LoVo (cell line): ENCODE measurements around the gene SANBR.
"Not testable (repeated sequence)": the region's sequence is repeated elsewhere in the genome, so short reads cannot be mapped to it uniquely, and the experiment has no call there.

Source experiments
- DNase-seq: peaks from one replicate; pipeline ENCODE4 v3.0.0-alpha.2; 2016; ENCODE audit warnings: low spot score

The SANBR gene

DNA sequence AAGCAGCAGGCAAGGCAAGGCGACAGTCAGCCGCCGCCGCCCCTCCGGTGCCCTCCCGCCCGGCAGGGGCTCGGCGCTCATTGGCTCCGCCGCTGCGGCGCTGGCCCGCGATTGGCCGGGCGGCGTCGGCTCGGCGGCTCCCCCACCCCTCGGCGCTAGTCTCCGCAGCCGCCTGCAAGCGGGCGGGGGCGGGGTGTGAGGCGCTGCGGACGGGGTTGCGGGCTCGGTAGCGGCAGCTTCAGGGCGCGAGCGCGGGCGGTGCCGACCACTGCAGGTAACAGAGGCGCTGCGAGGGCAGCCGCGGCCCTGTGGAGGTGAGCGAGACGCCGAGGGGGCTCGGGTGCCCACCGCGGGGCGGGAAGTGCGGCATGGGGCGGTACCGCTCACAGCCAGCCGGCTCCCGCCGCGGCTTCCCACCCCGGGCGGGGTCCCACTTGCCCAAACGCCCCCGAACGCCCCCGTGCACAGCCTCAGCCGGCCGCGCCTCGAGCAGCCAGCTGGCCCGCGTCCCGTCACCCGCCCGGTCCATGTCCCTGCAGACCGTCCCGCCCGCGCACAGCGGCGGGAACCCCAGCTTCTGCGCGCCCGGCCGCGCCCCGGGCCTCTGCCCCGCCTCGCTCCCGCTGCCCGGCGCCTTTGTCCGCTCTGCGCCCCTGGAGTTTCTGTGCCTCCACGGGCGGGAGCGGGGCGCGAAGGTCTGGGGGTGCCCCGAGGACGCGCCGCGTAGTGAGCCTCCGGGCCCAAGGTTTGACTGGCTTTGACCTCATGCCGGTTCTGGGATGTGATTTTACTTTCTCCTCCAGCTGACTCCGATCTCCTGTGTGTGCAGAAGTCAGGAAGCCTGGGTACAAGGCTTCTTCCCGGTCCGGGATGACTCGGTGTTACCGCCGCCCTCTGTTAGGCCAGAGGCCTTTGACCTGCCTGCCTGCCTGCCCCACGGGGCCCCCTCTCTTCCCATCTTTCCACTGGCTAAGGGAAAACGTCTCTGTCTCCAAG, at the start of gene SANBR:
SANBR (plus strand) TSS at position 158 of the 996 bp plus-strand sequence. CDS start 4,480 bp downstream, outside the sequence.
- peak; percentile 92 for DNase-seq

DNA sequence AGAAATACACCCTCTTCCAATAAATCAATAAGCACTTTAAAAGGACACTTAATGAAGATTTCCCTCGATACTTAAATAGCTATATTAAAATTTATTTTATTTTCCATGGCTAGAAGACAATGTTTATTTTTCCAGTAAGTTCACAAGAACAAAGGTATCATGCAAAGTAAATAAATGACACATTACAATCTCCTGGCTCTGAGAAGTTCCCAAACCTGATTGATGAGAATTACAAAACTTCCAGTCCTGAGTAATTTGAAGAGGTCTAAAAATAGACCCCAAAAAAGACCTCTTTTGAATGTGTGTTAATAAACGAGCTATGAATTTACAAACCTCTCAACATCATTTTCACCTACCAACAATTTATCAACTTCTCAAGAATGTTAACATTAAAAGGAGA, 49.7 kb upstream of the SANBR start:
- DNase-seq = peak; percentile 39

GRCh38 chr2:61016392-61017002, 49.2 kb upstream of the SANBR start:
- DNase-seq = peak; percentile 24

- peak; percentile 87 for DNase-seq
Measured at GRCh38 chr2:61017003-61017555, 48.6 kb upstream of the SANBR start.

DNA sequence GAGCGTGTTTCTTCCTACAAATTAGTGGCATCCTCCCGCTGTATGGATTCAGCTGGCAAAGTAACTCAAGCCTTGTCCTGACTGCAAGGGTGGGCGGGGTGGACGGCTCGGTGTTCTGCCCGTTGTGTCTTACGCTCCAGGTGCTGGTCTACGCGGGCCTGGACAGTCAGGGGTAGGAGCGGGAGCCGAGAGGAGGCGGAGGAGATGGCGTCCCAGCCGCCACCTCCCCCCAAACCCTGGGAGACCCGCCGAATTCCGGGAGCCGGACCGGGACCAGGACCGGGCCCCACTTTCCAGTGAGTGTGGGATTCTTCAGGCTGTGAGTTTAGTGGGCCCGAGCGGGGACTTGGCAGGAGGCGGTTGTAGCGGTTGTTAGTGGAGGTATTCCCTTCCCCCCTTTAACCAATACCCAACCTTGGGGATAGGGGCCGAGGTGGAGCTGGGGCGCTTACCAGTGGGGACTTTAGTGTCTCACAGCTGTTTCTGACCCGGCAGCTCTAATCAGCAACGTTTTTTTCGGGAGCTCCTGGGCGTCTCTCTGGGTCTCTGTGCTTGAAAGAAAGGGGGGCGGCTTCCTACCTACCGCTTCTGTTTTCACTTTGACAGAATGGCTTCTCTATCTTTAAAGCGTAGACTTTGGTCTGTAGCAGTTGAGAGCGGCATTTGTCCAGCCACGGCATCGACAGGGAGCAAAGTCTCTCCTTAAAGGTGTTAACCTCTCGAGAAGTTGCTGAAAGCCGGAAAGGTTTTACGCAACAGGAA, 47.9 kb upstream of the SANBR start, which contains the start of the genes PEX13 and PUS10:
PEX13 (plus strand) TSS at position 165 of the 762 bp plus-strand sequence; CDS start at position 205, 40 bp downstream.
PUS10 (minus strand) TSS at position 700 of the 762 bp plus-strand sequence. CDS start 6,365 bp downstream, outside the sequence.
- DNase-seq = peak; percentile 78

GRCh38 chr2:61018318-61018755, 47.3 kb upstream of the SANBR start:
- DNase-seq = no peak

GRCh38 chr2:61018798-61019197, 46.9 kb upstream of the SANBR start:
- DNase-seq = no peak

- no peak for DNase-seq
Measured at GRCh38 chr2:61021228-61021660, 44.4 kb upstream of the SANBR start.

DNA sequence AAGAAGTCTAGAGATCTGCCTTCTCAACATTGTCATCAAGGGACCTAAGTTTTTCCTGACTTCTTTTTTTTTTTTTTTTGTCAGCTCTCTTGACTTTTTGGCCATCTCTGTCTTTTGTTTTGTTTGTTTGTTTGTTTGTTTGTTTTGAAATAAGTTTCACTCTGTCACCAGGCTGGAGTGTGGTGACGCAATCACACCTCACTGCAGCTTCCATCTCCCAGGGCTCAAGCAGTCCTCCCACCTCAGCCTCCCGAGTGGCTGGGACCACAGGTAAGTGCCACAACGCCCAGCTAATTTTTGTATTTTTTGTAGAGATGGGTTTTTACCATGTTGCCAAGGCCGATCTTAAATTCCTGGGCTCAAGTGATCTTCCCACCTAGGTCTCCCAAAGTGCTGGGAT, 42.0 kb upstream of the SANBR start:
- DNase-seq = no peak

DNA sequence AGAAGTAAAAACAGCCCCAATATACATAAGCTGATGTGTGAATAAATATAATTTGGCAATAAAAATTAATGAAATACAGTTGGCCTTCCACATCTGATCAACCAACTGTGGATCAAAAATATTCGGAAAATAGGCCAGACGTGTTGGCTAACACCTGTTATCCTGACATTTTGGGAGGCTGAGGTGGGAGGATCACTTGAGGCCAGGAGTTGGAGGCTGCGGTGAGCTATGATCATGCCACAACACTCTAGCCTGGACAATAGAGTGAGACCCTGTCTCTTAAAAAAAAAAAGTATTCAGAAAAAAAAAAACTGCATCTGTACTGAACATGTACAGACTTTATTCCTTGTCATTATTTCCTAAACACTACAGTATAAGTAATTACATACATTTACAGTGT, 36.1 kb upstream of the SANBR start:
- DNase-seq = no peak

DNA sequence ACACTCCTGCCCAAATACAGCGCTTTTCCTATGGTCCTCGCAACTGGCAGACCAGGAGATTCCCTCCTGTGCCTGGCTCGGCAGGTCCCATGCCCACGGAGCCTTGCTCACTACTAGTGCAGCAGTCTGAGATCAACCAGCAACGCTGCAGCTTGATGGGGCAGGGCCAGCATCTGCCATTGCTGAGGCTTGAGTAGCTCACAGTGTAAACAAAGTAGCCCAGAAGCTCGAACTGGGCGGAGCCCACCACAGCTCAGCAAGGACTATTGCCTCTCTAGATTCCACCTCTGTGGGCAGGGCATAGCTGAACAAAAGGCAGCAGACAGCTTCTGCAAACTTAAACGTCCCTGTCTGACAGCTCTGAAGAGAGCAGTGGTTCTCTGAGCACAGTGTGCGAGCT, 31.1 kb upstream of the SANBR start:
- DNase-seq = not testable (repeated sequence)

DNA sequence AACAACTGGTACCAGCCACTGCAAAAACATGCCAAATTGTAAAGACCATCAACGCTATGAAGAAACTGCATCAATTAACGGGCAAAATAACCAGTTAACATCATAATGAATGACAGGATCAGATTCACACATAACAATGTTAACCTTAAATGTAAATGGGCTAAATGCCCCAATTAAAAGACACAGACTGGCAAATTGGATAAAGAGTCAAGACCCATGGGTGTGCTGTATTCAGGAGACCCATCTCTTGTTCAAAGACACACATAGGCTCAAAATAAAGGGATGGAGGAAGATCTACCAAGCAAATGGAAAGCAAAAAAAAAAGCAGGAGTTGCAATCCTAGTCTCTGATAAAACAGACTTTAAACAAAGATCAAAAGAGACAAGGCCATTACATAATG, 29.0 kb upstream of the SANBR start:
- not testable (repeated sequence) for DNase-seq

DNA sequence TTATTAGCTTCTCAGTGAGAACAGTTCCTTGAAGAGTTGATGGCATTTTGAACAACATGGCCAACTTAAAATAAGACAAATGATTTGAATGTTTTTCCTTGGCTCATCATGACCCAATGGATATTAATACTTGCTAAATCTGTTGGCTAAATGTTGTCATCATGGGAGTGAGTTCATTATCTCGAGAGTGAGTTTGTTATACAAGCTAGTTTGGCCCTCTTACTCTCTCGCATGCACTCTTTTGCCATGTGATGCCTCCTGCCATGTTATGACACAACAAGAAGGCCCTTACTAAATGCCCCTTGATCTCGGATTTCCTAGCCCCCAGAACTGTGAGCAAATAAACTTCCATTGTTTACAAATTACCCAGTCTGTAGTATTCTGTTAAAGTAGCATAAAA, 22.9 kb upstream of the SANBR start:
- no peak for DNase-seq

DNA sequence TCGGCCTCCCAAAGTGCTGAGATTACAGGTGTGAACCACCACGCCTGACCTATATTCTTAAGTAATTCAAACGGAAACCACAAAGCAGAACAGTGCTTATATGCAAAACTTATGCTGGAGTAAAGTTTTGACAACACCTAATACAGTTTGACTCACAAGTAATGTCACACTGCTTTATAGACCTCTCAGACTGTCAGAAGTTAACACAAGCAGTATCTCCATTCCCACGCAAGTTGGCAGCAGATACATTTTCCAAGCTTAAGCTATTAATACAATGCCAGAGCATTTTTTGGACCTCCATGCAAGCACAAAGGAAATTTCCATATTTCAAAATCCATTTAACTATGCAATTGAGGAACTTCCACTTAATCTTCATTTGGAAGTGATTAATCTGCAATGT, 21.0 kb upstream of the SANBR start:
- no peak for DNase-seq

GRCh38 chr2:61045226-61045625, 20.4 kb upstream of the SANBR start:
- DNase-seq = no peak

GRCh38 chr2:61045999-61046398, 19.7 kb upstream of the SANBR start:
- DNase-seq = no peak

- DNase-seq = no peak
Measured at GRCh38 chr2:61055557-61055956, 10.1 kb upstream of the SANBR start.

- DNase-seq = no peak
Measured at GRCh38 chr2:61057562-61057961, 8.1 kb upstream of the SANBR start.

DNA sequence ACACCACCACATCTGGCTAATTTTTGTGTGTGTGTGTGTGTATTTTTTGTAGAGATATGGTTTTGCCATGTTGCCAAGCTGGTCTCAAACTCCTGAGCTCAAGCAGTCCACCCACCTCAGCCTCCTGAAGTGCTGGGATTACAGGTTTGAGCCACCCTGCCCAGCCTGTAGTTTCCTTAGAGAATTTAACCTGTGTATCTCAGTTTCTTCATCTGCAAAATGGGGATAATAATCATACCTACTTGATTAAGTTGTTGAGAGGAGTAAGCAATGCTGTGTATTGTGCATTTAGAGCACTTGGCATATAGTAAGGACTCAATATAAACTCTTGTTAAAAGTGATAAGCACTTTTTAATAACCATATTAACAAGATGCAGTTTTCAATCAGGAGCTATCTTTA, 6.3 kb upstream of the SANBR start:
- no peak for DNase-seq

GRCh38 chr2:61074100-61074499, 8.4 kb downstream of the SANBR start:
- DNase-seq = no peak

DNA sequence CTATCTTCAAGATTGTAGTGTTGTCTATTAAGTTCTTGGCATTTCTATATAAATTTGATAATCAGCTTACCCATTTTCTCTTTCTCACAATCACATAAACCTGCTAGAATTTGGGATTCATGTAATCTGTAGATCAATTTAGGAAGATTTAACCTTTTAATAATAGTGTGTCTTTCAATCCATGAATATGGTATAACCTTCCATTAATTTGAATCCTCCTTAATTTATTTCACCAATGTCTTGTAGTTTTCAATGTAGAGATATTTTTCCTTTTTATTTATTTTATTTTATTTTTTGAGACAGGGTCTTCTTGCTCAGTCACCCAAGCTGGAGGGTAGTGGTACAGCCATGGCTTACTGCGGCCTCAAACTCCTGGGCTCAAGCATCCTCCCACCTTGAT, 20.2 kb downstream of the SANBR start:
- no peak for DNase-seq

- DNase-seq = no peak
Measured at GRCh38 chr2:61089797-61090196, 24.1 kb downstream of the SANBR start.
